NCI-H146 treated with DMSO at 0.1 percent for 48 hours (cell line): ENCODE data around the gene CCDC69.

ENCODE experiments used
- DNase-seq: peaks from one replicate; lab custom pipeline; 2025; ENCODE audit not compliant: unreplicated experiment; lab: John Stamatoyannopoulos, UW

CCDC69 gene

DNA sequence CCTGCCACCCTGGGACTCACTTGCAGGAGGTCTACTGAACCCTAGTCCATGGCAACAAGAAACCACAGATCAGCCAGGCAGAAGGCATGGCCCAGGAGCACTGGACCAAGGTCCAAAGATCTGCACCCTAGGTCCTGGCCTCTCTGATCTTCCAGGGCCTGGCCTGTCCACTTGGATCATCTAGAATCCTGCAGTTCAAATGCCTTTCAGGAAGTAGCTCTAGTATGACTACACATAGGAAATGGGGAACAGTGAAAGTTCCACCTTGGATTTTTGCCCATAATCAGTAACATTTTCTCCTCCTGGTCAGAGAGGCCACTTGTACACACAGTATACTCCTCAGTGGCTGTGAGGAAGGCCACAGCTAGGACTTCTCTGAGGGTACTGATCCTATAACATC lies 77.8 kb downstream of the CCDC69 start:
- DNase-seq: no peak

DNA sequence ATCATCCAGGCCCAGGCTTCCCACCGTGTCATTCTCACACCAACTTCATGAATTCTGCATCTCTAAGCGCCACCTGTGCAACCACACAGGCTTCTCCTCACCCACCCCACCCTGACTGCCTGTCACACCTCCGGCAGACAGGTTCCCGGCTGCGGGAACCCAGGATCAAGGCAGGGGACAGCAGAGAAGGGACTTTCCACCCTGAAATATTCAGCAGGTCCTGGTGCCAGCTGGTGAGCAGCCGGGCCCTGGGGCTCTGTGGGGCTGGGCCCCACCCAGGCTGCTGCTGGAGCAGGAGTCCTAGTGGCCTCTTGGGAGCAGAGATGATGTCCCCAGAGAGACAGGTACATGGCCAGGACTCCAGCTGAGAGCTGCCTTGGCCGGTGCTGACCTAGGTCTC lies 79.0 kb downstream of the CCDC69 start:
- DNase-seq: no peak

DNA sequence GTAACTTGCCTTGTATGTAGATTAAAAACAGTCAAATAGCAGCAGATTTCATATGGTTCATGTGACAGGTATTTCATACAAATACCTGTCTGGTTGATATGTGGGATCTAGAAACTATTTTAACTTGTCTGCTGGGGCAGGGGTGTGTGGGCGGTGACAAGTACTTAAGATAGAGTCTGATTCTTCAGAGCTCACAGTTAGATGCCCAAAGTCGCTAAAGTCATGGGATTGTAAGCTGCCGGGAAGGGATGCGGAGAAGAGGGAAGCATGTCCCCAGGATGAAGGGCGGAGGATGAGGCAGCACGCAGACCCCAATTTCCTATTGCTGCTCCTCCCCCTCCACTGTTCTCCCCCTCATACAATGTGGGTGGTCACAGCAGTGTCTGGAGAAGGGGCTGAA lies 79.6 kb downstream of the CCDC69 start:
- DNase-seq: no peak

DNA sequence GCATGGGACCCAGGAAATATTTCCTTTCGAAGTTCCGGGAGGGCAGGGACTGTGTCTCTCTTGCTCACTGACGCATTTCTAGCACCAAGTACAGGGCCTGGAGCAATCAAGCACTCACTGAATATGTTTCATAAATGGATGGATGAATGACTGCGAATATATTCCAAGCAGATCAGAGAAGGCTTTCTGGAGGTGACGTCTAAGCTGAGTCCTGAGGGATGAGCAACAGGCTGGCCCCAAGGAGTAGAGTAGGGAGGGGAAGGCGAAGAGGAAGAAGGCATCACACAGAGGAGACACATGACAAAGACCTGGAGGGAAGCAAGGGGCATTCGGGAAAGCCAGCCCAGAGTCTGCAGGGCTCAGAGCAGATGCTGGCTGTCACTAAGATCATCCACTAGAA lies 80.2 kb downstream of the CCDC69 start:
- DNase-seq: no peak

DNA sequence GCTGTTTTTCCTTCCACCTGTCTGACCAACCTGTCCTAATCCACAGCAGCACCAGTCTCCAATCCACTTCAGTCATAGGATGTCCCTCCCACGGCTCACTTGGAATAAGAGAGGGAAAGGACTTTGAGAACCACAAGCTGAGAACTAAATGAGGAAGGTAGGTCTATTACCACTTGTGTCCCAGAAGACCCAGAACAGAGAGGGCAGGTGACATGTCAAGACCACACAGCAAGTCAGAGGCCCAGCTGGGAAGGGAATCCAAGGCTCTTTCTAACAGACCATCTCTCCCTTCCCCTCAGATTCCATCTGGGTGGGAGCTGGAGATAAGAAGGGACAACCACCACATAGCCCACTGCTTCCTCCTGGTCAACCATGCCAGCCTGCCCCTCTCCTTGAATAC lies 81.0 kb downstream of the CCDC69 start:
- no peak for DNase-seq

DNA sequence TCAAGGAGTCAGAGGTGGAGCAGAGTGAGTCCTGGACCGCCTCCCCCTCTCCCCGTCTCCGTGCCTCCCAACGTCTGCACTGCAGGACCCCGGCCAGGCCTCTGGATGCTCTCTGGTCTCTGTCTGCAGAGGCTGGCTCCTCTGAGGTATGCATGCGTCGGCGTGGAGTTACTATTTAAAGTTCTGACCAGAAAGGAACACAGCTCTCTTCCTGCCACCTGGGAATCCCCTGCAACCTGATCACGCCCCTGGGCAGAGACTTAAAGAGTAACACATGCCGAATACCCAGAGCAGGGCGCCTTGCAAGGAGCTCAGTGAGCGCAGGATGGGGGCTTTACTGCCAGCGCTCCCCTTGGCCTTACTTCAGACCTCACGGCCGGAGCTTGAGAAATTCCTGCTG lies 82.4 kb downstream of the CCDC69 start:
- DNase-seq: no peak

DNA sequence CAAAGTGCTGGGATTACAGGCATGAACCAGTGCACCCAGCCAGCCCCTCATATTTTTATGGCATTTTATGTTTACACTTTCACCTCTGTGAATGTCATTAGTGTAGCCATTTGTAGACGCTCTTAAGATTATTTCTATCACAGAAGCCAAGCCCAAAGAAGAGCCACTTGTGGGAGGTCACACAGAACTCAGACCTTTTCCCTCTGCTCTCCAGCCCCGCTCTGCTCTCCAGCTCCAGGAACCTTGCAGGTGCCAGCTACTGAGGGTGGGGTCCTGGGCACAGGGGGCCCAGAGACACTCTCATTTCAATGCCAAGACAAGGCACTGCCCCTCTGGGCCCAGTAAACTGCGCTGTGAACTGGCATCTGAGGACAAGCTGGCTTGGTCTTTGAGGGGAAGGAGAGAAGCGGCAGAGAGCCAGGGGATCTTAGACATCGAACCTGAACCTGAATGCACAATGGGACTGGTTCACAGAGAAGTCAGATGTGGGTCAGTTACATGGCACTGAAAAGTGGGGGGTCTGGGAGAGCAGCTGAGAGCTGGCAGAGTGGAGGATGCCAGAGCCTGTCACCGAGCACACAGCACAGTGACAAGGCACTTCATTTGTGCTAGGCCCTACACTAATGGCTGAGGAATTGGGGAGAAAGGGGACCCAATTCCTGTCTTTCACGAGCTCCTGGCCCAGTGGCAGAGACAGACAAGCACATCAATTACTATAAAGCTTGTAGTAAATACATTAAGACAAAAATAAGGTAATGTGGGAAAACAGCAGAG lies 83.0 kb downstream of the CCDC69 start:
- DNase-seq: no peak

DNA sequence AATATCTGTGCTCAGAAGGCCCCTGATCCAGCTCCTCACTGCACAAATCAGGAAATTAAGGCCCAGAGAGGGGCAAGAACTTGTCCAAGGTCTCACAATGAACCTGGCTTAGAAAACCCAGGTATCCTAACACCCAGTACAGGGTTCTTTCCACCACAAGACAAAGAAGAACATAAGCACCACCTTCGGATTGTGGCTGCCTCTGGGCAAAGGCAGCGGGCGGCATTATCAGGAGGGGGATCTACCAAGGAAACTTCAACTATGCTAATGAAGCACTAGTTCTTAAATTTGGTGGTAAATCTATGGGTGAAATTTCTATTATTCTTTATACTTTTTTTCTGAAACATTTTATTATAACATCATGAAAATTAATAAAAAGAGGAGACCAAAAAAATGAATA lies 84.2 kb downstream of the CCDC69 start:
- no peak for DNase-seq

DNA sequence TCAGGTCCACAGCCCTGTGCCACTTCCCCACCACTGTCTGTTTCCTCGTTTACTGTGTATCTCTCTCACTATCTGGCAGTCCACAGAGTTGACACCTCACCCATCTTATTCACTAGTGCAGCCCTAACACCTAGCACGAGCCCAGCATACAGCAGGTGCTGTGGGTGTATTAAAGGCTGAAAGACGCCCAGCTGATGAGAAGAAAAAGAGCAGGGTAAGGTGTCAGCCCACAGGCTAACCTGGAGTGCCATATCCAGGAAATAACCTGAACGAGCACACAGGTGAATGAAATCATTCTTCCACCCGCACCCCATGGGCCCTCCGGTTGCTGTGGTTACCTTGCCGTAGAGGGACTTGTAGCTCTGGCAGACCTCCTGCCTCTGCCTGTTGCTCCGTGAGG lies 84.9 kb downstream of the CCDC69 start:
- peak; percentile 77 for DNase-seq

DNA sequence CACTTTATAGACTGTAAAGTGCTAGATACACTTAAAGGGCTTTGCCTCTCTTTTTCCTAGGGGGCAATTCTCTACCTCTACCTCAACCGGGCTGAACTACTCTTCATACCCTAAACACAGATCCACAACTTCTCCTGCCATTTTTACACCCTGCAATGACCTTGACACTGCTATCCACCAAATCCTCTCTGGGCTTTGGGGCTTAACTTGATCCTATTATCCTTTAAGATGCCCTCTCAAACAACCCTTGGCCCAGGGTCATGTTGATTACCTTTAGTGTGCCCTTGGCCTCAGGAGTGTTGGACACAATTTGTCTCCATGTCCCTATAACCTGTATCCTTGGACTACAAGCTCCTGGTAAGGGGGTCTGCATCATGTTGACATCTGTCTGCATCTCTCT lies 85.8 kb downstream of the CCDC69 start:
- no peak for DNase-seq

DNA sequence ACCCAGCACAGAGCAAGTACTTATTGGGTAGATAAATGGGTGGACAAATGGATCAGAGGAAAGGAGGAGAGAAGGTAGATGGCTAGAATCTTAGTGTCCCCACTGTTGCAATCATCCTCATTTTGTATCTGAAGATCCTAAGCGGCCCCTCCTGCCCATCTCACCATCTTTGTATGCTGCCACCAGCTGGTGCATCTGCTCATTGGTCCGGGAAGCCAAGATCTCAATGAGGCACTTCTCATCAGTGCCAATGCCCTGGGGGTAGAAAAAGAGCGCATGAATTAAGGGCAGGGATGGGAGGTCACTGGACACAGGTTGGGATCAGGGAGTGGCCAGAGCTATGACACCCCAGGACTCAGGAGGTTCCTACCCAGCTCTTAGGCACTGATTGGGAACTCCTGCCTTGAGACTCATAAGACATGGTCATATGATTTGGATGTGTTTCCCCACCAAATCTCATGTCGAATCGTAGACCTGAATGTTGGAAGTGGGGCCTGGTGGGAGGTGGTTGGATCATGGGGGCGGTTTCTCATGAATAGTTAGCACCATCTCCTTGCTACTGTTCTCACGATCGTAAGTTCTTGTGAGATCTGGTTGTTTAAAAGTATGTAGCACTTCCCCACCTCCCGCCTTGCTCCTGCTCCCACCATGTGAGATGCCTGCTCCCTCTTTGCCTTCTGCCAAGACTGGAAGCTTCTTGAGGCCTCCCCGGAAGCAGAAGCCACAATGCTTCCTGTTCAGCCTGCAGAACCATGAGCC lies 86.6 kb downstream of the CCDC69 start:
- no peak for DNase-seq

DNA sequence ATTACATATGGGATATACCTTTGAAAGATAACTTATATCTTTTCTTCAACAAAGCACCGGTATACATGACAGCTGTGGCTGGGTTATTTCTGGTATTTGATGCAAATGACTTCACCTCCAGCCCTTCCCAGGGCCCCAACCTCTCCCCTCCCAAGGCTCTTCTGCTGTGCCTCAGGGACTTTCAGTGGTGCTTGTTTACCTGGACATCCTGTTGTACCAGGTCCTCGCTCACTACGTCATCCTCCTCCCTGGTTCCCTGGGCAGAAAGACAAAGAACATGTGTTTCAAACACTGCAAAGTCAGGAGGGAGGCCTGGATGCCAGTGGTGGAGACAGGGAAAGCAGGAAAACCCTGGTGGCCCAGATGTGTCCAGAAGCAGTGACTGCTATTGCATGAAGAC lies 89.7 kb downstream of the CCDC69 start:
- no peak for DNase-seq

DNA sequence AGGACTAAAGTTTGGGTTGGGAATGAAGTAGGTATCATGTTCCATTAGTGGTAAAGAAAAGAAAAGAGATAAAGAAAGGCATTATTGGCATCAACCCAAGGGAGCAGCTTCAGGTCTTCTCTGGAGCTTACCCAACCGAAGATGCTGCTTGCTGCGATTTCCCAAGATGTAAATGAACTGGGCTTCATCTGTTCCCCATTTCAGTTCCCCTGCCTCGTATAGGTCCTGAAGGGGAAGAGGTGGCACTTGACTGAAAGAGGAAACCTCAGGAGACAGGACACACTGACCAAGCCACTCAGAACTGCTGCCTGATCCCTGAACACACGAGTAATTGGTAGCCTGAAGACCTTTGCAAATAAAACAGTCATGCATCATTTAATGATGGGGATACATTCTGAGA lies 90.9 kb downstream of the CCDC69 start:
- DNase-seq: no peak
